K562 (cell line): ENCODE results near the gene TMSB4X. TPM values are rescaled to one million over a fixed set of nuclear protein-coding genes. Genes with fewer than 3 reads are reported as not detected.

ENCODE experiments used
- ATAC-seq: fragments of 200-7000 bp; cut with Tn5 transposase; 3 replicates; pipeline ENCODE4 v1.9.1; 2020; ENCODE audit warnings: moderate library complexity
- BruUV-seq: library from RNA; stranded (reverse); fragments of 400-500 nt; replicated peaks from 2 replicates; lab custom pipeline; 2021; lab: Mats Ljungman, UMichigan
- CTCF ChIA-PET: fragments of 300-600 bp; formaldehyde crosslinking; extraction: SDS; loops from one replicate; lab custom pipeline; 2021; ENCODE audit warnings: low intra/inter-chr PET ratio; lab: Yijun Ruan, JAX
- POLR2A ChIA-PET: fragments of 300-600, 350-650 bp; sonication (Branson Sonifier 250); formaldehyde crosslinking; extraction: SDS; loops from one replicate; lab custom pipeline; 2021; ENCODE audit warnings: antibody characterized with exemption, inconsistent platforms; lab: Yijun Ruan, JAX
- DNase-seq, 4 experiments: peaks; one replicate each; pipeline versions ENCODE4 v3.0.0 to v3.0.0-alpha.2; 2011 to 2018; ENCODE audit warnings: low spot score in 3 of 4, mixed read lengths in 3 of 4; ENCODE audit errors: extremely low read depth in 1 of 4
- FAIRE-seq: peaks from 2 replicates; lab custom pipeline; 2011; peaks lifted over from hg19 to GRCh38; lab: Jason Lieb, UNC
- H2AFZ ChIP-seq: 2 replicates; pipeline ENCODE4 v1.6.0; 2011; ENCODE audit warnings: low read depth, low read length, control low read depth, inconsistent platforms
- H3K27ac ChIP-seq: fragments of 200-600 bp; 3 replicates; pipeline ENCODE4 v1.8.0; 2011; ENCODE audit warnings: low read depth, mild to moderate bottlenecking, control low read depth, inconsistent platforms, low read length, moderate library complexity, mixed read lengths; ENCODE audit errors: extremely low read depth
- H3K27me3 ChIP-seq, 2 experiments: fragments of 300-600 bp in 1 of 2; 2 replicates in 1 of 2; 3 replicates in 1 of 2; pipeline versions ENCODE4 v1.6.0 to v1.8.0; 2011; ENCODE audit warnings: inconsistent platforms in 2 of 2, low read length in 2 of 2, mild to moderate bottlenecking in 1 of 2, mixed read lengths in 1 of 2, moderate library complexity in 1 of 2; ENCODE audit not compliant: control insufficient read depth in 2 of 2, insufficient read depth in 2 of 2
- H3K36me3 ChIP-seq: fragments of 300-600 bp; 3 replicates; pipeline ENCODE4 v1.8.0; 2011; ENCODE audit warnings: mild to moderate bottlenecking, low read length, inconsistent platforms; ENCODE audit not compliant: control insufficient read depth, insufficient read depth
- H3K4me1 ChIP-seq, 2 experiments: fragments of 200-600 bp in 1 of 2; replicated peaks in 1 of 2; 2 replicates in 1 of 2; 3 replicates in 1 of 2; pipeline versions ENCODE4 v1.5.1 to v1.8.0; 2011; ENCODE audit warnings: inconsistent platforms in 2 of 2, low read length in 2 of 2, mild to moderate bottlenecking in 1 of 2, mixed read lengths in 1 of 2, moderate library complexity in 1 of 2; ENCODE audit not compliant: control insufficient read depth in 2 of 2, insufficient read depth in 2 of 2
- H3K4me2 ChIP-seq: 2 replicates; pipeline ENCODE4 v1.6.1; 2011; ENCODE audit warnings: low read length, control low read depth, inconsistent platforms, mixed read lengths; ENCODE audit not compliant: insufficient read depth
- H3K4me3 ChIP-seq: fragments of 200-600 bp; sonication (generic), shearing (Covaris generic); 2 replicates; pipeline ENCODE4 v1.5.1; 2016; ENCODE audit warnings: control low read depth, inconsistent platforms
- H3K79me2 ChIP-seq: fragments of 200-600 bp; 3 replicates; pipeline ENCODE4 v1.8.0; 2011; ENCODE audit warnings: low read length, inconsistent platforms; ENCODE audit not compliant: control insufficient read depth, insufficient read depth
- H3K9ac ChIP-seq, 2 experiments: 2 replicates each; pipeline versions ENCODE4 v1.6.0 to v1.6.1; 2011; ENCODE audit warnings: low read depth in 2 of 2, low read length in 2 of 2, control low read depth in 1 of 2, inconsistent platforms in 1 of 2, mild to moderate bottlenecking in 1 of 2, mixed read lengths in 1 of 2; ENCODE audit not compliant: insufficient read depth in 1 of 2
- H3K9me1 ChIP-seq: one replicate; pipeline ENCODE4 v1.6.0; 2011; ENCODE audit warnings: inconsistent platforms, mild to moderate bottlenecking, low read length, moderate library complexity; ENCODE audit not compliant: control insufficient read depth, insufficient read depth
- H3K9me3 ChIP-seq: replicated peaks from 2 replicates; pipeline ENCODE4 v1.5.1; 2011; ENCODE audit warnings: low read depth, low read length, inconsistent platforms; ENCODE audit not compliant: control insufficient read depth, insufficient read depth
- H4K20me1 ChIP-seq: replicated peaks from 2 replicates; pipeline ENCODE4 v1.6.1; 2011; ENCODE audit warnings: low read length, inconsistent platforms, mixed read lengths; ENCODE audit not compliant: control insufficient read depth, insufficient read depth
- FOXM1 ChIP-seq, 2 experiments: fragments of 450-650 bp in 1 of 2; sonication (generic) in 1 of 2; formaldehyde crosslinking in 1 of 2; IDR thresholded peaks; 2 replicates each; pipeline versions ENCODE4 v1.6.1 to v1.9.0; 2017 to 2022; ENCODE audit warnings: low read depth in 2 of 2, mild to moderate bottlenecking in 2 of 2, missing genetic modification reagents in 1 of 2, moderate library complexity in 1 of 2
- HNRNPH1 ChIP-seq: fragments of 200-400 bp; formaldehyde crosslinking; optimal IDR thresholded peaks from 2 replicates; pipeline ENCODE3; 2017; ENCODE audit warnings: low read depth, mild to moderate bottlenecking, low read length, moderate library complexity
- PRDM10 ChIP-seq: fragments of 450-650 bp; IDR thresholded peaks from 2 replicates; pipeline ENCODE4 v1.6.1; 2018; ENCODE audit not compliant: partially characterized antibody
- RAD51 ChIP-seq: fragments of 450-650 bp; IDR thresholded peaks from 2 replicates; pipeline ENCODE4 v1.7.1; 2016; ENCODE audit warnings: low read depth, mild to moderate bottlenecking, borderline replicate concordance
- ZNF586 ChIP-seq: fragments of 450-650 bp; formaldehyde crosslinking; conservative IDR thresholded peaks from 2 replicates; pipeline ENCODE4 v1.4.0; 2020; ENCODE audit warnings: mild to moderate bottlenecking, moderate library complexity
- WGBS: fragments of 100-300 bp; shearing (Covaris generic); methylation state at CpG from one replicate; pipeline ENCODE4 v1.1.6; 2016; ENCODE audit warnings: low coverage, mixed read lengths; ENCODE audit not compliant: insufficient coverage; ENCODE audit errors: missing lambda C conversion rate; 5-methylcytosine and 5-hydroxymethylcytosine counted together
- in situ Hi-C: fragments of 300-500 bp; cut with MboI; formaldehyde crosslinking; loops from 4 replicates; pipeline ENCODE4 v1.15.0; 2018; ENCODE audit warnings: inconsistent platforms, mixed read lengths
- intact Hi-C: fragments of 100-400 bp; cut with micrococcal nuclease; formaldehyde crosslinking; loops from 2 replicates; pipeline ENCODE4 v1.14.2; 2022
- polyA plus RNA-seq, 8 experiments: library from polyadenylated mRNA; depleted of rRNA in 4 of 8; stranded (reverse) in 5 of 8; unstranded in 3 of 8; fragments of >200 nt; fragmentation: Nextera tagmentation in 2 of 8; fragmentation: Illumina TruSeq in 1 of 8; extraction: Ambion mirVana in 2 of 8; extraction: Trizol in 1 of 8; gene quantifications; 2 replicates each; pipeline versions ENCODE4 v1.2.1 to v1.2.3, GENCODE V29; 2011 to 2014; ENCODE audit warnings: inconsistent platforms in 1 of 8, missing spikeins in 1 of 8
- total RNA-seq, 7 experiments: library from RNA; depleted of rRNA in 6 of 7; stranded (reverse); fragments of >200 nt in 6 of 7; fragmentation: Illumina TruSeq in 2 of 7; extraction: Trizol in 2 of 7; gene quantifications; 2 replicates each; pipeline versions ENCODE4 v1.2.1 to v1.2.3, GENCODE V29; 2011 to 2021; ENCODE audit warnings: low replicate concordance in 1 of 7

TMSB4X gene
- total and polyA plus RNA-seq, 9 of the 15 experiments (the other 6 are each of a cell fraction or from before 2014, with no cell fraction given): 1,035 to 2,035 (median 1,529) TPM

- Histone ChIP-seq H3K4me3 (no peak overlapping the region), H3K9me3 (no peaks in the 10 kb centered on the region), H3K9ac (no peak overlapping the region), H3K27me3 (no peaks in the 10 kb centered on the region), H3K9me1 (no peaks in the 10 kb centered on the region), H3K4me1 (peaks cover 33 to 50% of the 10 kb centered on the region in 2 experiments), H3K4me2 (no peak overlapping the region), H3K27ac (no peak overlapping the region; the same call in 2 of the 3 replicates)
- FAIRE-seq (no peak), ATAC-seq (no peak), DNase-seq (no peak)
- no TSS peak for BruUV-seq
- in situ Hi-C loops: loop anchor here (25.0 kb wide), 1 partner anchor 704 kb away; the partner anchor contains the start of gene TCEANC
- ChIA-PET CTCF (no interaction called here), POLR2A (interaction anchor here (1.1 to 3.1 kb wide), 2 partner anchors 13 to 17 kb away, joined by 3 to 31 read pairs; partner anchors contain the start of gene TMSB4X)
- WGBS: 89% methylated on average over 3 of the region's 4 CpGs
- no peak for TF ChIP-seq FOXM1 (IDR thresholded peaks at IDR 0.05; ENCODE audit: low read depth)
- TF ChIP-seq FOXM1 (CRISPR knock-in tag; IDR thresholded peaks at IDR 0.05; ENCODE audit: low read depth): no peak
- peak; percentile 41 for TF ChIP-seq PRDM10
- no peak for TF ChIP-seq RAD51
- TF ChIP-seq HNRNPH1: no peak
- no peak for TF ChIP-seq ZNF586 (CRISPR knock-in tag)
- TF ChIP-seq, all 486 proteins: peak for 1
- intact Hi-C loops: loop anchor here (10.0 kb wide), 1 partner anchor 686 kb away; no protein-coding TSS in a partner anchor
- no peak overlapping the region for H2AFZ ChIP-seq
- peaks cover 13% of the 10 kb centered on the region for H3K79me2 ChIP-seq
- H3K36me3 ChIP-seq: peaks cover 13% of the 10 kb centered on the region; the same call in 2 of the 3 replicates
- H4K20me1 ChIP-seq: no peaks in the 10 kb centered on the region
Measured at GRCh38 chrX:12958461-12958860, 16.4 kb upstream of the TMSB4X start.
